Omental fat pad (tissue), 4 donors: ENCODE measurements around the gene RICTOR. TPM values are rescaled to one million over a fixed set of nuclear protein-coding genes. Genes with fewer than 3 reads are reported as not detected.

Experiments used
- ATAC-seq: fragments of 150-250 bp; one replicate; pipeline ENCODE4 v1.9.1; 2016; ENCODE audit warnings: mild to moderate bottlenecking, moderate library complexity; ENCODE audit not compliant: low FRiP score
- DNase-seq: peaks from one replicate; pipeline ENCODE4 v3.0.0-alpha.2; 2019; ENCODE audit warnings: low spot score
- CTCF ChIP-seq, 3 donors: fragments of 450-650 bp; IDR thresholded peaks; one replicate each; pipeline ENCODE4 v1.5.1; 2016 to 2017; ENCODE audit warnings: antibody characterized with exemption in 3 of 3, mild to moderate bottlenecking in 3 of 3, moderate library complexity in 2 of 3
- total RNA-seq, 4 donors: library from RNA; depleted of rRNA; stranded (reverse); fragments of >200 nt; gene quantifications; one replicate each; pipeline ENCODE4 v1.1.0, GENCODE V29; 2016

Gene RICTOR
- total RNA-seq, 4 donors from 2014 or later, result 20.4 to 47.1 (median 32.2) TPM

- DNase-seq, result no peak
- no peak for TF ChIP-seq CTCF (IDR thresholded peaks at IDR 0.05)
- ATAC-seq, result no peak
Measured at GRCh38 chr5:39107350-39107749, 33.2 kb upstream of the RICTOR start.

GRCh38 chr5:39106322-39106721, 32.1 kb upstream of the RICTOR start:
- no peak for TF ChIP-seq CTCF (IDR thresholded peaks at IDR 0.05)
- DNase-seq (no peak), ATAC-seq (no peak)

- no peak for TF ChIP-seq CTCF (IDR thresholded peaks at IDR 0.05)
- no peak for ATAC-seq
- no peak for DNase-seq
Measured at GRCh38 chr5:39104221-39104620, 30.0 kb upstream of the RICTOR start.

GRCh38 chr5:39102684-39103155, 28.5 kb upstream of the RICTOR start:
- no peak for DNase-seq
- no peak for ATAC-seq
- TF ChIP-seq CTCF (IDR thresholded peaks at IDR 0.05), result no peak

- ATAC-seq, result no peak
- TF ChIP-seq CTCF (IDR thresholded peaks at IDR 0.05), result no peak
- DNase-seq, result no peak
Measured at GRCh38 chr5:39100851-39101396, 26.7 kb upstream of the RICTOR start.

GRCh38 chr5:39100301-39100850, 26.2 kb upstream of the RICTOR start:
- no peak for TF ChIP-seq CTCF (IDR thresholded peaks at IDR 0.05)
- no peak for DNase-seq
- ATAC-seq, result no peak

GRCh38 chr5:39099831-39100230, 25.6 kb upstream of the RICTOR start:
- ATAC-seq (no peak), DNase-seq (no peak)
- TF ChIP-seq CTCF (IDR thresholded peaks at IDR 0.05), result no peak
